ENCODE data around the gene ZDHHC21.

Gene ZDHHC21

DNA sequence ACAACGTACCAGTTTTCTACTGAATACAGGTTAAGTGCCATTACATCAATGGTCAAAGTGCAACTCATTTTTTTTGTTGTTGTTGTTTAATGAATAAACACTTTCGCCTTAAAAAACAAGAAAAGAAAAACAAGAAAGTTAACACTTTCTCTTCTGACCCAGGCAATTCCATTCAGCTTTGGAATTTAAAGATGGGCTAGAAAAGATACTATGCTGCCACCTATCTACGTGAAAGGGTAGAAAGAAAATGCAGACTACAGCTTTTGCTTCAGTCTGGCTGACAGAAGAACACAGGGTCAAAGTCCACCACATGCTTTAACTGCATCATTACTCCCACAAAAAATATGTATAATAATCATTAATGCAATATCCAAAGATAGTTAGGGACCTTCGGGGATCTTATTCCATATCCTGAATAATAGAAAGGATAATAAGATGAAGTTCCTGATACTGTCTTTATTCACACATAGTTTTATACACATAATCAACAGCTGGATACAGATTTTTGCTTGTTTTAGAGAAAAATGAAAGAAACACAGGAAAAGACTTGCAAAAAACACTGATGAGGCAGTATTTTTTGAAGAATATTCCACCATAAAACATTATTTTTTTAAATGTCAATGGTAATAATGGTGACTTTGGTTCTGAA, 40.4 kb downstream of the ZDHHC21 start:
- no peak for DNase-seq (ENCODE audit: low spot score)
- in situ Hi-C loops (cut with MboI; ENCODE audit: low sequenced_read_pairs, unreplicated experiment): no loop called here
- TF ChIP-seq, protein P1, sequence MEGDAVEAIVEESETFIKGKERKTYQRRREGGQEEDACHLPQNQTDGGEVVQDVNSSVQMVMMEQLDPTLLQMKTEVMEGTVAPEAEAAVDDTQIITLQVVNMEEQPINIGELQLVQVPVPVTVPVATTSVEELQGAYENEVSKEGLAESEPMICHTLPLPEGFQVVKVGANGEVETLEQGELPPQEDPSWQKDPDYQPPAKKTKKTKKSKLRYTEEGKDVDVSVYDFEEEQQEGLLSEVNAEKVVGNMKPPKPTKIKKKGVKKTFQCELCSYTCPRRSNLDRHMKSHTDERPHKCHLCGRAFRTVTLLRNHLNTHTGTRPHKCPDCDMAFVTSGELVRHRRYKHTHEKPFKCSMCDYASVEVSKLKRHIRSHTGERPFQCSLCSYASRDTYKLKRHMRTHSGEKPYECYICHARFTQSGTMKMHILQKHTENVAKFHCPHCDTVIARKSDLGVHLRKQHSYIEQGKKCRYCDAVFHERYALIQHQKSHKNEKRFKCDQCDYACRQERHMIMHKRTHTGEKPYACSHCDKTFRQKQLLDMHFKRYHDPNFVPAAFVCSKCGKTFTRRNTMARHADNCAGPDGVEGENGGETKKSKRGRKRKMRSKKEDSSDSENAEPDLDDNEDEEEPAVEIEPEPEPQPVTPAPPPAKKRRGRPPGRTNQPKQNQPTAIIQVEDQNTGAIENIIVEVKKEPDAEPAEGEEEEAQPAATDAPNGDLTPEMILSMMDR (IDR thresholded peaks at IDR 0.05; ENCODE audit: borderline replicate concordance, control extremely low read depth, extremely low read depth, insufficient read depth, missing control alignments): peak; percentile 3

GRCh38 chr9:14650596-14650995, 42.6 kb downstream of the ZDHHC21 start:
- DNase-seq (ENCODE audit: low spot score): no peak
- in situ Hi-C loops (cut with MboI; ENCODE audit: low sequenced_read_pairs, unreplicated experiment): no loop called here

GRCh38 chr9:14645648-14646047, 47.6 kb downstream of the ZDHHC21 start:
- in situ Hi-C loops (cut with MboI; ENCODE audit: low sequenced_read_pairs, unreplicated experiment): no loop called here
- DNase-seq (ENCODE audit: low spot score): no peak
- TF ChIP-seq, protein P1 (IDR thresholded peaks at IDR 0.05; ENCODE audit: borderline replicate concordance, control extremely low read depth, extremely low read depth, insufficient read depth, missing control alignments): no peak

More at GRCh38 chr9:14650596-14650995, 42.6 kb downstream of the ZDHHC21 start:
- TF ChIP-seq, protein P1 (IDR thresholded peaks at IDR 0.05; ENCODE audit: borderline replicate concordance, control extremely low read depth, extremely low read depth, insufficient read depth, missing control alignments): no peak

GRCh38 chr9:14640967-14641366, 52.3 kb downstream of the ZDHHC21 start:
- DNase-seq (ENCODE audit: low spot score): no peak
- in situ Hi-C loops (cut with MboI; ENCODE audit: low sequenced_read_pairs, unreplicated experiment): no loop called here
- TF ChIP-seq, protein P1 (IDR thresholded peaks at IDR 0.05; ENCODE audit: borderline replicate concordance, control extremely low read depth, extremely low read depth, insufficient read depth, missing control alignments): no peak

DNA sequence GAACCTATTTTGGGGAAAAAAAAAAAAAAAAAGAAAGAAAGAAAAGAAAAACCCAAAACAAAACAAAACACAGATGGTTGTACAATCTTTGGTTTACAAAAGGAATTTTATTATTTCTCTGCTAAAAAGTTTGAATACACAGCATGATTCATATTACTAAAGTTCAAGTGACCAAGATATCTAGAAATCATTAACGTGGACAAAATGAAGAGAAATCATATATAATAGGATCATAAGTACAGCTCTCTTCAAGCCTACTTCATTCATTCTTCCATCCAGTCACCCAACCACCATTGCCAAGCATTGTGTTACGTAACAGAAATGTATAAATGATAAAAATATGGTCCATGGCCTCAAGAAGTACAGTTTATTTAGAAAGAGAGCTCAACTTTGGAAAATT, 52.9 kb downstream of the ZDHHC21 start:
- DNase-seq (ENCODE audit: low spot score): no peak
- TF ChIP-seq, protein P1 (IDR thresholded peaks at IDR 0.05; ENCODE audit: borderline replicate concordance, control extremely low read depth, extremely low read depth, insufficient read depth, missing control alignments): no peak
- in situ Hi-C loops (cut with MboI; ENCODE audit: low sequenced_read_pairs, unreplicated experiment): no loop called here

DNA sequence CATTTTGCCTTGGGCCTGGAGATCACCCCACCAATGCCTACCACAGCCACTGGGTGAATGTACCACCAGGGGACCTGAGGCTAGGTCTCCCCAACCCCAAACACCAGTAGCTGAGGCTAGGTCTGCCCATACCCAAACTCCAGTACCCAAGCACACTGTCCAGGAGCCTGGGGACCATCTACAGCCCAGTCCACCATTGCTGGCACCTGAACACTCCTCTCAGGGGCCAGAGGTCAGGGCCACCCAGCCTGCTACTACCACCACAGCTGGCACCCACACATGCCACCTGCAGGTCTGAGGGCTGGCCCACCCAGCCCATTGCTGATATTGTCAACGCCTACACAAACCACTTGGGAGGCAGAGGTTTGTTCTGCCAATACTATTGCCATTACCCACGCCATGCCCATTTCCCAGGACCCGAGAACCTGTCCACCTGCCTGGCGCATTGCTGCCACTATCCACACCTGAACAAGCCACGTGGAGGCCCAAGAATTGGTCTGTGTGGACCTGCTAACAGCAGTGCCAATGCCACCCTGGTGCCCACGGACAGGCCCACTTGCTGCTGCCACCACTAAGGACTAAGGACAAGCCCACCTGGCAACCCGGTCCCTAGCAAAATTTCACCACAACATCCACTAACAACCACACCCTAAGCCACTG, 59.2 kb downstream of the ZDHHC21 start:
- in situ Hi-C loops (cut with MboI; ENCODE audit: low sequenced_read_pairs, unreplicated experiment): no loop called here
- no peak for DNase-seq (ENCODE audit: low spot score)
- TF ChIP-seq, protein P1 (IDR thresholded peaks at IDR 0.05; ENCODE audit: borderline replicate concordance, control extremely low read depth, extremely low read depth, insufficient read depth, missing control alignments): no peak

All from GM13976 (cell line).